Smooth muscle cell (in vitro differentiated cells): Measurements from ENCODE around the gene FGF1. TPM values are rescaled to one million over a fixed set of nuclear protein-coding genes. Genes with fewer than 3 reads are reported as not detected.

Experiments
- DNase-seq: peaks from one replicate; lab custom pipeline; 2025; ENCODE audit not compliant: unreplicated experiment; lab: John Stamatoyannopoulos, UW
- H2AFZ ChIP-seq: fragments of 200-600 bp; sonication (generic); 2 replicates; pipeline ENCODE4 v1.6.0; 2016; ENCODE audit warnings: antibody characterized with exemption, low read depth, mild to moderate bottlenecking
- H3F3A ChIP-seq: fragments of 200-600 bp; sonication (generic); 2 replicates; pipeline ENCODE4 v1.6.0; 2017; ENCODE audit warnings: antibody characterized with exemption, low read depth
- H3K27ac ChIP-seq: fragments of 200-600 bp; sonication (generic); 2 replicates; pipeline ENCODE4 v1.5.1; 2016; ENCODE audit warnings: low read depth, mild to moderate bottlenecking
- H3K27me3 ChIP-seq: fragments of 200-600 bp; sonication (generic); 2 replicates; pipeline ENCODE4 v1.6.1; 2016; ENCODE audit warnings: low read depth, mild to moderate bottlenecking
- H3K36me3 ChIP-seq: fragments of 200-600 bp; sonication (generic); 2 replicates; pipeline ENCODE4 v1.5.1; 2016; ENCODE audit warnings: low read depth
- H3K4me1 ChIP-seq: fragments of 200-600 bp; sonication (generic); 2 replicates; pipeline ENCODE4 v1.5.1; 2016; ENCODE audit warnings: low read depth
- H3K4me2 ChIP-seq: fragments of 200-600 bp; sonication (generic); 2 replicates; pipeline ENCODE4 v1.6.0; 2016; ENCODE audit warnings: mild to moderate bottlenecking
- H3K4me3 ChIP-seq: fragments of 200-600 bp; sonication (generic); 2 replicates; pipeline ENCODE4 v1.5.1; 2016; ENCODE audit warnings: mild to moderate bottlenecking
- H3K79me2 ChIP-seq: fragments of 200-600 bp; sonication (generic); 2 replicates; pipeline ENCODE4 v1.6.0; 2016; ENCODE audit warnings: low read depth, mild to moderate bottlenecking
- H3K9ac ChIP-seq: fragments of 200-600 bp; sonication (generic); 2 replicates; pipeline ENCODE4 v1.6.0; 2016; ENCODE audit warnings: low read depth
- H3K9me3 ChIP-seq: fragments of 200-600 bp; sonication (generic); replicated peaks from 2 replicates; pipeline ENCODE4 v1.5.1; 2016; ENCODE audit warnings: low read depth
- H4K20me1 ChIP-seq: fragments of 200-600 bp; sonication (generic); 2 replicates; pipeline ENCODE4 v1.6.0; 2016; ENCODE audit warnings: low read depth
- WGBS: methylation state at CpG from one replicate; pipeline ENCODE4 v1.1.7; 2016; ENCODE audit warnings: low lambda C conversion rate; 5-methylcytosine and 5-hydroxymethylcytosine counted together
- polyA plus RNA-seq: library from polyadenylated mRNA; unstranded; fragments of >200 nt; fragmentation: Nextera tagmentation; extraction: Ambion mirVana; gene quantifications from 2 replicates; pipeline ENCODE4 v1.2.1, GENCODE V29; 2016
- total RNA-seq: library from RNA; depleted of rRNA; stranded (reverse); fragments of >200 nt; gene quantifications from 2 replicates; pipeline ENCODE4 v1.2.3, GENCODE V29; 2014
- TF ChIP-seq, protein P1 (sequence below): fragments of 200-600 bp; sonication (generic); IDR thresholded peaks from 2 replicates; pipeline ENCODE4 v1.5.1; 2017; ENCODE audit warnings: borderline replicate concordance, mild to moderate bottlenecking, antibody characterized with exemption; ENCODE audit not compliant: insufficient read depth, poor library complexity, severe bottlenecking

Gene FGF1
- total and polyA plus RNA-seq, 2 experiments from 2014 or later = 91.7 to 111 TPM

DNA sequence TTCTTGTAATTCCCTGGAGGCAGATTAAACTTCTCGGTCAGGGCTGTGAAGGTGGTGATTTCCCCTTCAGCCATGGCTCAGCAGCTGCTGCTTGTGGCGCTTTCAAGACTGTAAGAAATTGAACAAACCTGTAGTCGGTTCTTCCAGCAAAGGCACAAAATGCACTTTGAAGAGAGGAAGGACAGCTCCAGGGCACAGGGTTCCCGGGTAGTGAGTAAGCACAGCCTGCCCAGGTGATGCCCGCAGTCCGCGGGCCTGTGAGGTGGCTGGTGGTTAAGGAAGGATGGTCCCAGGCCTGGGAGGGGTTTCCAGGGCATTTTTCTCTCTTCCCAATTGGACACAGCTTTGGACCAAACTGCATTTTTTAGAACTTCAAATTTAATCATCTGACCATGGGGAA is 71.8 kb downstream of the FGF1 start:
- Histone ChIP-seq H2AFZ (no peak overlapping the region), H4K20me1 (no peaks in the 10 kb centered on the region), H3K9ac (no peak overlapping the region), H3K79me2 (peaks cover 37% of the 10 kb centered on the region), H3K9me3 (no peaks in the 10 kb centered on the region), H3K4me2 (peak overlapping the region; percentile 45), H3F3A (peaks cover 28% of the 10 kb centered on the region), H3K27me3 (no peaks in the 10 kb centered on the region), H3K4me3 (no peak overlapping the region), H3K27ac (peak overlapping the region; percentile 72), H3K36me3 (no peaks in the 10 kb centered on the region), H3K4me1 (peaks cover 4% of the 10 kb centered on the region)
- DNase-seq = no peak
- WGBS = 84% methylated on average over 7 of the region's 7 CpGs
- TF ChIP-seq, protein P1, sequence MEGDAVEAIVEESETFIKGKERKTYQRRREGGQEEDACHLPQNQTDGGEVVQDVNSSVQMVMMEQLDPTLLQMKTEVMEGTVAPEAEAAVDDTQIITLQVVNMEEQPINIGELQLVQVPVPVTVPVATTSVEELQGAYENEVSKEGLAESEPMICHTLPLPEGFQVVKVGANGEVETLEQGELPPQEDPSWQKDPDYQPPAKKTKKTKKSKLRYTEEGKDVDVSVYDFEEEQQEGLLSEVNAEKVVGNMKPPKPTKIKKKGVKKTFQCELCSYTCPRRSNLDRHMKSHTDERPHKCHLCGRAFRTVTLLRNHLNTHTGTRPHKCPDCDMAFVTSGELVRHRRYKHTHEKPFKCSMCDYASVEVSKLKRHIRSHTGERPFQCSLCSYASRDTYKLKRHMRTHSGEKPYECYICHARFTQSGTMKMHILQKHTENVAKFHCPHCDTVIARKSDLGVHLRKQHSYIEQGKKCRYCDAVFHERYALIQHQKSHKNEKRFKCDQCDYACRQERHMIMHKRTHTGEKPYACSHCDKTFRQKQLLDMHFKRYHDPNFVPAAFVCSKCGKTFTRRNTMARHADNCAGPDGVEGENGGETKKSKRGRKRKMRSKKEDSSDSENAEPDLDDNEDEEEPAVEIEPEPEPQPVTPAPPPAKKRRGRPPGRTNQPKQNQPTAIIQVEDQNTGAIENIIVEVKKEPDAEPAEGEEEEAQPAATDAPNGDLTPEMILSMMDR = no peak

DNA sequence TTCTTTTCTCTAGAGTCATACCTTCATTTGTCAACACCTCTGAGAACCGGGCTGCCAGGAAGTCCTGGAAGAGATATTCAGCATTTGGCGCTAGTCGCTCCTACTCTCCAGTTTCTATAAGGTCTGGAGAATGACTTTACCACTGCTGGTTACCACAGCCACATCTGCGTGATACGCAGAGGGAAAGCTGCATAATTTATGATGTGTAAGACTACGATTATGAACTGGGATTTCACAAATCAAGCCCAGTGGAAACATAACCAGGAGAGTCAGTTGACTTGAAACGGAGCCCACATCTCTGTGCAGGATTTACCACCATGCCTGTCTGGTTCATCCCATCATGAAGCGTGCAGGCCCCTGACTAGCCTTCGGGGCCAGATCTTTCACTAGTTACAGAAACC is 72.6 kb downstream of the FGF1 start:
- Histone ChIP-seq H3K4me3 (no peak overlapping the region), H3K4me1 (peaks cover 5% of the 10 kb centered on the region), H3K27me3 (no peaks in the 10 kb centered on the region), H3K36me3 (no peaks in the 10 kb centered on the region), H3K27ac (peak overlapping the region; percentile 72), H3K9ac (peak overlapping the region; percentile 1), H3K4me2 (peak overlapping the region; percentile 45), H3K79me2 (peaks cover 33% of the 10 kb centered on the region), H4K20me1 (no peaks in the 10 kb centered on the region), H2AFZ (no peak overlapping the region), H3K9me3 (no peaks in the 10 kb centered on the region), H3F3A (peaks cover 28% of the 10 kb centered on the region)
- TF ChIP-seq, protein P1 = no peak
- DNase-seq = no peak
- 35% methylated on average over 9 of the region's 9 CpGs for WGBS

- Histone ChIP-seq H3K9ac (no peak overlapping the region), H4K20me1 (no peaks in the 10 kb centered on the region), H3K27me3 (no peaks in the 10 kb centered on the region), H3F3A (peaks cover 31% of the 10 kb centered on the region), H3K9me3 (no peaks in the 10 kb centered on the region), H3K4me3 (no peak overlapping the region), H3K36me3 (no peaks in the 10 kb centered on the region), H3K27ac (peak overlapping the region; percentile 72), H2AFZ (no peak overlapping the region), H3K4me2 (no peak overlapping the region), H3K4me1 (peaks cover 4% of the 10 kb centered on the region), H3K79me2 (peaks cover 27% of the 10 kb centered on the region)
- no peak for DNase-seq
- 87% methylated on average over 8 of the region's 8 CpGs for WGBS
- TF ChIP-seq, protein P1 = no peak
Observed at GRCh38 chr5:142612494-142613270, 73.2 kb downstream of the FGF1 start.

DNA sequence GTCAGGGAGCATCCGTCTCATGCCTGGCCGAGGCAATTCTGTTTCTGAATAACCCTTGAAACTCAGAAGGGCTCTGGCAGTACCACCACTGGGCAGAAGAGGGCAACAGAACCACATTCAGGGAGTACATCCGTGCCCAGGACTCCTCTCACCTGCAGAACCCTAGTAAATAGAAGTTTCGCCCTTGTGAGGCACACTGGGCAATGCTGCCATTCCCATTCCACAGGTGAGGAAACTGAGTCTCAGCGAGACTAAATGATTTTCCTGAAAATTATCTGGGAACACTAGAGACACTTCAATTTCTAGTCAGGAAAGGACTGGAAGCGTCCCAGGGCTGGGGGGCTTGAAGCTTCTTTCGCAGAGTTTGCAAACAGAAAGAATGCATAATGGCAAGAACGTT is 74.7 kb downstream of the FGF1 start:
- Histone ChIP-seq H3F3A (peaks cover 45% of the 10 kb centered on the region), H3K9ac (no peak overlapping the region), H3K36me3 (no peaks in the 10 kb centered on the region), H3K27ac (peak overlapping the region; percentile 20), H3K4me3 (no peak overlapping the region), H3K4me2 (no peak overlapping the region), H3K79me2 (peaks cover 15% of the 10 kb centered on the region), H4K20me1 (no peaks in the 10 kb centered on the region), H2AFZ (no peak overlapping the region), H3K27me3 (no peaks in the 10 kb centered on the region), H3K9me3 (no peaks in the 10 kb centered on the region), H3K4me1 (peaks cover 4% of the 10 kb centered on the region)
- DNase-seq = peak; percentile 8
- WGBS = 44% methylated on average over 8 of the region's 8 CpGs
- TF ChIP-seq, protein P1 = peak; percentile 86
